GM21360 (cell line): Measurements from ENCODE around the gene MYMK.

Experiments
- ATAC-seq: cut with Tn5 transposase; IDR thresholded peaks from one replicate; pipeline ENCODE4 v1.9.1; 2021; ENCODE audit warnings: mild to moderate bottlenecking, moderate library complexity; ENCODE audit not compliant: unreplicated experiment

Gene MYMK

GRCh38 chr9:133558191-133559126 lies 33.7 kb upstream of the MYMK start:
- no peak for ATAC-seq

DNA sequence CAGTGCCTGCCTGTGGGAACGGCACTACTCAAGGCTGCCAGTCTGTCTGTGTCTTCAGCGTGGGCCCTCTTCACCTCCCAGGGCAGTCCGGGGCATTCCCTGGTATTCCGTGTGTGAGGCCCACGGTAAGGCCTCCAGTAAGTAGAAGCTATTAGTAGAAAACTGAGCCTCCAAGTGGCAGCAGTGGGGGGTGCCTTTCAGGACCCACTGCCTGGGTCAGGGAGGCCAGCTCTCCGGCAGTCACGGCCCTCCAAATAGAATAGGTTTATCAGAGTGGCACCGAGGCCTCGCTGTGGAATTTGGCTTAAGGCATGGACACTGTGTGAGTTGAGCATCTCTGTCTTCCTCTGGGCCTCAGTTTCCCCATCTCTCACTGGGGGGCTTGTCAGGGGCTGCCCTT lies 32.8 kb upstream of the MYMK start:
- no peak for ATAC-seq

DNA sequence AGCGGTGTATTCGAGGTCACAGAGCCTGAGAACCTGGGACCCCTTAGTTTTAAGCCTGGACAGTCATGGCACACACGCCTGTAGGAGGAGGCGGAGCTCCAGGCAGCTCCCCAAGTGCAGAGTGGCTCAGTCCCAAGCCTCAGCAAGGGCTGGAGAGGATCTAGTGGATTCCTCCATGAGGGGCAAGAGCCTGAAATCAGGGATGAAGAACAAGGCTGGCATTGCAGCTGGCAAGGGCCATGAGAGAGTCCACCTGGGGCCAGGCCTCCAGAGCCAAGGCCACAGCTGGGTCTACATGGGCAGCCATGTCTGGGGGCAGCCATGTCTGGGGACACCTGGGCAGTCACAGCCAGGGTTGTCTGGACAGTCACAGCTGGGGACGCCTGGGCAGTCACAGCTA lies 31.6 kb upstream of the MYMK start:
- ATAC-seq = no peak

GRCh38 chr9:133554729-133555128 lies 30.0 kb upstream of the MYMK start:
- no peak for ATAC-seq

DNA sequence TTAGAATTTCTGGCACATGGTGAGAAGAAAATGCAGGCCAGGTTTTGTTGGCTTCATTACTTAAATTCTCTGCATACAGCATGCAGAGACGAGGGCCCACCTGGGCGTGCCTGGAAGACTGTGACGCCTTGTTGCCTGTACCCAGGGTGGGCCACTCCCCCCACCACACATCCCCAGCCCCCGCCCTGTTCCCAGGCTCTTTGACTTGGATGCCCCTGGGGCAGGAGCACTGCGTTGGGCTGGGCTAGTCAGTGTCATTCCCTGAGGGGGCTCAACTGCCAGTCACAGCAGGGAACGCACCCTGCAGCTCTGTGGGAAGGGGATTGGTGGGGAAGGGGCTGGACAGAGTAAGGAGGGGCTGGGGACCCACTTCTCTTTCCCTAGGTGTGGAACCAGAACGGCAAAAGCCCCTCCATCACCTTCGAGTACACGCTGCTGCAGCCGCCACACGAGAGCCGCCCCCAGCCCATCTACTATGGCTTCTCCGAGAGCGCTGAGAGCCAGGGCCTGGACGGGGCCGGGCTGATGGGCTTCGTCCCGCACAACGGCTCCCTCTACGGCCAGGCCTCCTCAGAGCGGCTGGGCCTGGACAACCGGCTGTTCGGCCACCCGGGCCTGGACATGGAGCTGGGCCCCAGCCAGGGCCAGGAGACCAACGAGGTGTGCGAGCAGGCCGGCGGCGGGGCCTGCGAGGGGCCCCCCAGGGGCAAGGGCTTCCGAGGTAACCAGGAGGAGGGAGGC lies 29.4 kb upstream of the MYMK start:
- ATAC-seq = no peak

GRCh38 chr9:133553123-133553522 lies 28.4 kb upstream of the MYMK start:
- ATAC-seq = no peak

GRCh38 chr9:133552236-133552635 lies 27.5 kb upstream of the MYMK start:
- ATAC-seq = no peak

DNA sequence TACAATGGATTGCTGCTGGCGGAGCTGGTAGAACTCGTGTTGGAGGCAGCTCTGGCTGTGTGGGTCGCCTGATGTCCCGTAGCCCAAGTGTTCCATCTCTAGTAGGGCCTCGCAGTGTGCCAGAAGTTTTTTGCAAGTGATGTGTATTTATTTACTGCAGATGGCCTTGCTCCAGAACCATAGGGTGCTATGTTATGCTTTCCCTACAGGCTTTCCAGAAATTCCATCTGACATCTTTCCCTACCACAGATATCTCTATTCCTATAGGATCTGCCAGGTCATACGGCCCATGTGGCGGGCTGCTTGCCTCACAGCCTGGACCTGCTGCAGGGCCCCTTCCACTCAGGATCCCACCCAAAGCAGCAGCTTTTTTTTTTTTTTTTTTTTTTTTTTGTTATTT lies 26.7 kb upstream of the MYMK start:
- no peak for ATAC-seq

DNA sequence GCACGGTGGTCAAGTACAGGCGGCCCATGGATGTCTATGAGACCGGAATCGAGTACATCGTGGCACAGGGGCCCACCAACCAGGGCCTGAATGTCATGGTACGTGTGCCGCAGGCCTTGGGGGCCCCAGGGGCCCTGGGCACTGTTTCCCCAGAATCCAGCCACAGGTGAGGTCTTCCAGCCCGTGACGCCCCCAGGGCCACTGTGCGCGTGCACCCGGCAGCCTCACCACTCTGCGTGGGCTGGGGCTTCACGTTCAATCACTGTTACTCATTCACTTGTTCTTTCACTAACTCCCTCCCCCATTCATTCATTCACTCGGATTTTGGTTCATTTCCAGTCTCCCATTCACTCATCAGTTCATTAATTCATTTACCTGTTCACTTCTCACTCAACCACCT lies 22.4 kb upstream of the MYMK start:
- ATAC-seq = no peak

DNA sequence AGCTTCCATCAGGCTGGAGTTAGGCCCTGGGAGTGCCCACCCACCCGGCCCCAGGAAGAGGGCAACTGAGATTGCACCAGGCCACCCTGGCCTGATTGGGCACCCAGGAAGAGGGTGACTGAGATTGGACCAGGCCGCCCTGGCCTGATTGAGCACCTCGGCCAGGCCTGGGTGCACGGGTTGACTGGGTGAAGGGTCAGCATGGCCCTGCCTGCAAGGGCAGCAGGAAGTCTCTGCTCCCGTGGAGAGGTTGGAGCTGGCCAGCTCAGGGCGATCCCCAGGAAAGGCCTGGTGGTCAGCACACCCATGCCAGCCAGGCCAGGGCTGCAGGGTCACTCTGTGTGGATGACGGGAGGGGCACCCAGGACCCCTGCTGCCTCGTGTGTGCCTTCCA lies 21.5 kb upstream of the MYMK start:
- ATAC-seq = no peak

GRCh38 chr9:133545494-133546286 lies 20.9 kb upstream of the MYMK start:
- ATAC-seq = no peak

GRCh38 chr9:133543772-133544467 lies 19.2 kb upstream of the MYMK start:
- ATAC-seq = no peak

GRCh38 chr9:133542002-133542401 lies 17.2 kb upstream of the MYMK start:
- no peak for ATAC-seq

DNA sequence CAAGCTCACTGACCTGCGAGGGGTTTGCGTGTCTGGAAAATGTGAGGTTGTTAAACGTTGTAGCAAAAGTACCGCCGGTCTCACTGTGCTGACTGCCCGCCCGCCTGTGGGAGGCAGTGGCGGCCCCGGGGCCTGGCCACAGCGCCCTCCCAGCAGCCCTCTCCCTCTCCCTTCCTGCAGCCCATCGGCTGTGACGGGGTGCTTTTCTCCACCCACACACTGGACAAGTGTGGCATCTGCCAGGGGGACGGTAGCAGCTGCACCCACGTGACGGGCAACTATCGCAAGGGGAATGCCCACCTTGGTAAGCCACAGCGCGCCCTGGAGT lies 15.9 kb upstream of the MYMK start:
- ATAC-seq = no peak

- ATAC-seq = no peak
Observed at GRCh38 chr9:133539991-133540697, 15.4 kb upstream of the MYMK start.

GRCh38 chr9:133538851-133539833 lies 14.4 kb upstream of the MYMK start:
- ATAC-seq = no peak

GRCh38 chr9:133538176-133538575 lies 13.4 kb upstream of the MYMK start:
- ATAC-seq = no peak

DNA sequence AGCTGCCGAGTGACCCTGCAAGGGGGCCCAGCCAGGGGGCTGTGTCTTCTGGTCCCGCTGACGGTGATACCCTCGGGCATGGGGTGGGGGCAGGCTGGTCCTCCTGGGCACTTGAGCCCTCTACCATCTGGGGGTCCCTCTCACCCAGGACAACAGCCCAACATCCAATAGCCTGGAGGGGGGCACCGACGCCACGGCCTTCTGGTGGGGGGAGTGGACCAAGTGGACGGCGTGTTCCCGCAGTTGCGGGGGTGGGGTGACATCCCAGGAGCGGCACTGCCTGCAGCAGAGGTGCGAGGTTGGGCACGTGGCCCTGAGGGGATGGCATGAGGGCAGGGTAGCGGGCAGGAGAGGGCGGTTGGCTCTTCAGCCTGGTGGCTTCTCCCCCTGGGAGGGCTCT lies 12.5 kb upstream of the MYMK start:
- ATAC-seq = no peak

GRCh38 chr9:133536536-133536935 lies 11.8 kb upstream of the MYMK start:
- ATAC-seq = no peak
